Activated CD8-positive, alpha-beta memory T cell treated with anti-CD3 and anti-CD28 coated beads, Interleukin-2, amount 10 ng/mL, durations not matched to agents 7 days and 5 days (primary cell): Measurements from ENCODE around the gene FURIN. TPM values are rescaled to one million over a fixed set of nuclear protein-coding genes. Genes with fewer than 3 reads are reported as not detected.

Source experiments
- ATAC-seq: fragments of 150-1000 bp; cut with Tn5 transposase; one replicate; pipeline ENCODE4 v1.10.0; 2021; ENCODE audit warnings: moderate library complexity
- CTCF ChIA-PET: fragments of 350-600 bp; sonication (Branson Sonifier 250); formaldehyde crosslinking; loops from one replicate; lab custom pipeline; 2021; ENCODE audit warnings: antibody characterized with exemption; lab: Charles Lee
- DNase-seq: peaks from one replicate; pipeline ENCODE4 v3.0.0-alpha.2; 2020
- H3K27ac Mint-ChIP-seq: one replicate; pipeline ENCODE4 v1.8.0; 2021; ENCODE audit warnings: mild to moderate bottlenecking, mixed read lengths
- H3K27me3 Mint-ChIP-seq: one replicate; pipeline ENCODE4 v1.8.0; 2021; ENCODE audit warnings: mixed read lengths
- H3K36me3 Mint-ChIP-seq: one replicate; pipeline ENCODE4 v1.8.0; 2021; ENCODE audit warnings: mild to moderate bottlenecking, mixed read lengths
- H3K4me1 Mint-ChIP-seq: one replicate; pipeline ENCODE4 v1.8.0; 2021; ENCODE audit warnings: mixed read lengths
- H3K4me3 Mint-ChIP-seq: one replicate; pipeline ENCODE4 v1.8.0; 2021; ENCODE audit warnings: mild to moderate bottlenecking, moderate library complexity, mixed read lengths
- H3K9me3 Mint-ChIP-seq: one replicate; pipeline ENCODE4 v1.8.0; 2022; ENCODE audit warnings: low read depth, mixed read lengths
- total RNA-seq, 2 experiments: library from RNA; stranded (reverse); gene quantifications; one replicate each; pipeline ENCODE4 v1.2.3, GENCODE V29; 2021

FURIN gene
- total RNA-seq, 2 experiments from 2014 or later = 487 to 625 TPM

DNA sequence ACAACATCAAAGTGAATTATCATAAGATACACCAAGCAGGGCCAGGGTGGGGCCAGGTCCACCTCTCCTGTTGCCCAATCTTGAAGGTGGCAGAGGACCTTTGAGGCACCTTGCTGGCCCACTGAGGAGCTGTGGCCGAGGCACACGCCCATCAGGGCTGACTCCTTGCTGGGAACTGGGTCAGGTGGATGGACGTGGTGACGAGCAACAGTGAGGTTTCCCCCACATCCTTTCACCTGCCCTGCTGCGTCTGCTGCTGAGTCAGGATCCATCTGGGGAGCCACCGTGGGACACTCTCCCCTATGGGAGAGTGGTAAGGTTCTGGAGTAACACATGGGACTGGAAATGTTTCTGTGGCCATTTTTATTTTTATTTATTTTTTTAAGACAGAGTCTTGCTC, 17.3 kb upstream of the FURIN start:
- ATAC-seq (peak; percentile 37), DNase-seq (peak; percentile 85)
- Mint-ChIP-seq H3K4me3 (peak overlapping the region; percentile 60), H3K36me3 (peaks cover 35% of the 10 kb centered on the region), H3K4me1 (peaks cover 80% of the 10 kb centered on the region), H3K27me3 (no peaks in the 10 kb centered on the region), H3K27ac (peak overlapping the region; percentile 98), H3K9me3 (no peaks in the 10 kb centered on the region)
- CTCF ChIA-PET = interaction anchor here (1.0 to 6.5 kb wide), 13 partner anchors 8 to 173 kb away, joined by 3 to 54 read pairs (median 6); partner anchors contain the start of genes FURIN and HDDC3

DNA sequence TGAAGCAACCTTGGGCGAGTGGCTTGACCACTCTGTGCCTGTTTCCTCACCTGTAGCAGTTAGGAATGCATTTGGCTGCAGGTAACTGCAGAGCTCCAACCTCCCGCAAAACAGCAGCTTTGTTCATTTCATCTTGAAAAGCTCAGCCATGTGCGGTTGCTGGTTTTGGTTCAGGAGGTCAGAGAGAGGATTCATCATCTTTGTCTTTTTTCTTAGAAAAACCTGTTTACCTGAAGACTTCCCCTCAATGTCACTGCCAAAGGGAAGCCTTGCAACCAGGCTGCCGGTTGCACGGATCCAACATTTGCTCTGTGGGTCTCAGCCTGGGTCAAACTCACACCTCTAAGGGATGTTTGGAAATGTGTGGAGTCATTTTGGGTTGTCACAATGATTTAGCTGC, 16.4 kb upstream of the FURIN start:
- peak; percentile 17 for ATAC-seq
- Mint-ChIP-seq H3K9me3 (no peaks in the 10 kb centered on the region), H3K27ac (peak overlapping the region; percentile 98), H3K27me3 (no peaks in the 10 kb centered on the region), H3K36me3 (peaks cover 31% of the 10 kb centered on the region), H3K4me1 (peaks cover 83% of the 10 kb centered on the region), H3K4me3 (peak overlapping the region; percentile 60)
- CTCF ChIA-PET = interaction anchor here (0.7 to 6.5 kb wide), 16 partner anchors 9 to 174 kb away, joined by 3 to 54 read pairs (median 5); partner anchors contain the start of genes FURIN and HDDC3
- peak; percentile 90 for DNase-seq

DNA sequence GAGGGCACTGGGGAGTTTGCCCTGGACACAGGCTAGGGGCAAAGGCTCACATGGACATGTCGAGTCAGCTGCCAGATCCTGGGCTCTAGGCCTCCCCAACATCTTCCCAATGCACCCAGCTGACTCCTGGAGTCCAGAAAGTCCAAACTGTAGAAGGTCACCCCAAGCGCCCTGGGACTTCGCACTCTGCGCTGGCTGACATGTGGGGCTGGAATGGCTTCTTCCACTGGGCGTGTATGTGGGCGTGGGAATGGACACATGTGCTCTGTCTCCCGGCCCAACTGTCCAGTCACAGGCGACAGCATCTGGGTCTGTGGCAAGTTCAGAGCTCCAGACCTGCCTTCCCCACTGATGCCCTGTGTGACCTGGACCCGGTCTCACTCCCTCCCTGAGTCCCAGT, 13.2 kb upstream of the FURIN start:
- ATAC-seq (no peak), DNase-seq (no peak)
- H3K4me3 Mint-ChIP-seq = no peak overlapping the region
- H3K27me3 Mint-ChIP-seq = no peaks in the 10 kb centered on the region
- peaks cover 88% of the 10 kb centered on the region for H3K4me1 Mint-ChIP-seq
- CTCF ChIA-PET = interaction anchor here (0.8 to 4.8 kb wide), 8 partner anchors 10 to 76 kb away, joined by 3 to 26 read pairs (median 4); partner anchors contain the start of gene HDDC3
- H3K27ac Mint-ChIP-seq = peak overlapping the region; percentile 98
- peaks cover 24% of the 10 kb centered on the region for H3K36me3 Mint-ChIP-seq
- H3K9me3 Mint-ChIP-seq = no peaks in the 10 kb centered on the region

DNA sequence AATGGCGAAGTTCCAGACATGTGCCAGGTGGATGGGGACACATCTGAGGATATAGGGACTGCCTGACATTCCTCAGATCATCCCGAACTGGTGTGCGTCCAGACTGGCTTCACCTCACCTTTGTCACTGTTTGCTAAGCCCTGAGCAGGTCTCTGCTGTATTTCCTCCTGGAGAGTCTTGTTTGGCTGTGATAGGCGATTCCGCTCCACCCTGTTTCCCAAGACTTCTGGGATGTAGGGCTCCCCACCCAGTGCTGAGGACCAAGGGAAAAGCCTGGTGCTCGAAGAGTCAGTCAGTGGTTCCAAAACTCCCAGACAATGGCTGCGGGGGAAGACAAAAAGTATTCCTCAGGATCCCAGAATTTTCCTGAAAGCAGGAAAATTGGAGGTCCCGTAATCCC, 11.1 kb upstream of the FURIN start:
- CTCF ChIA-PET = interaction anchor here (0.9 to 1.1 kb wide), 2 partner anchors 11 to 13 kb away, joined by 3 to 4 read pairs; partner anchors contain the start of gene FURIN
- peaks cover 17% of the 10 kb centered on the region for H3K36me3 Mint-ChIP-seq
- H3K27me3 Mint-ChIP-seq = no peaks in the 10 kb centered on the region
- no peaks in the 10 kb centered on the region for H3K9me3 Mint-ChIP-seq
- peak overlapping the region; percentile 66 for H3K27ac Mint-ChIP-seq
- ATAC-seq (no peak), DNase-seq (no peak)
- H3K4me3 Mint-ChIP-seq = no peak overlapping the region
- H3K4me1 Mint-ChIP-seq = peaks cover 79% of the 10 kb centered on the region

DNA sequence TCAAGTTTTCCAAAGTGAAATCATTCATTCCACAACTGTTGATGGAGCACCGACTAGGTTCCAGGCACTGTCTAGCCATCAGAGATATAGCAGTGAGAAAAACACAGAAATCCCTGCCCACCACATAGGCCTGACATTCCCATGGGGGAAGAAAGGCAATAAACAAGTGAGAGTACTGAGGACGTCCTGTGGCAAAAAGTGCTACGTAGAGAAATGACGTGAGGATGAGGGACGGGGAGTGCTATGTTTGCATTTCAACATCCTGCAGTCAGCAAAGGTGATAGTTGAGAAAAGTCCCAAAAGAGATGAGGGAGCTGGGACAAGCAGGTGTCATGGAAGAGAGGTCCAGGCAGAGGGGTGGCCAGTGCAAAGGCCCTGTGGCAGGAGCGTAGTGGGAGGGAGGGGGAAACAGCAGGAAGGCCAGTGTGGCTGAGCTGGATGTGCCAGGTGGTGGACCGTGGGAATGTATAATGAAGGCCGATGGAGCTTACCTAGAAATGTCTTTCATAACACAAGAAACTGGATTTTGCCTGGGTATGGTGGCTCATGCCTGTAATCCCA, 10.4 kb upstream of the FURIN start:
- Mint-ChIP-seq H3K27ac (peak overlapping the region; percentile 66), H3K27me3 (no peaks in the 10 kb centered on the region), H3K4me3 (no peak overlapping the region)

DNA sequence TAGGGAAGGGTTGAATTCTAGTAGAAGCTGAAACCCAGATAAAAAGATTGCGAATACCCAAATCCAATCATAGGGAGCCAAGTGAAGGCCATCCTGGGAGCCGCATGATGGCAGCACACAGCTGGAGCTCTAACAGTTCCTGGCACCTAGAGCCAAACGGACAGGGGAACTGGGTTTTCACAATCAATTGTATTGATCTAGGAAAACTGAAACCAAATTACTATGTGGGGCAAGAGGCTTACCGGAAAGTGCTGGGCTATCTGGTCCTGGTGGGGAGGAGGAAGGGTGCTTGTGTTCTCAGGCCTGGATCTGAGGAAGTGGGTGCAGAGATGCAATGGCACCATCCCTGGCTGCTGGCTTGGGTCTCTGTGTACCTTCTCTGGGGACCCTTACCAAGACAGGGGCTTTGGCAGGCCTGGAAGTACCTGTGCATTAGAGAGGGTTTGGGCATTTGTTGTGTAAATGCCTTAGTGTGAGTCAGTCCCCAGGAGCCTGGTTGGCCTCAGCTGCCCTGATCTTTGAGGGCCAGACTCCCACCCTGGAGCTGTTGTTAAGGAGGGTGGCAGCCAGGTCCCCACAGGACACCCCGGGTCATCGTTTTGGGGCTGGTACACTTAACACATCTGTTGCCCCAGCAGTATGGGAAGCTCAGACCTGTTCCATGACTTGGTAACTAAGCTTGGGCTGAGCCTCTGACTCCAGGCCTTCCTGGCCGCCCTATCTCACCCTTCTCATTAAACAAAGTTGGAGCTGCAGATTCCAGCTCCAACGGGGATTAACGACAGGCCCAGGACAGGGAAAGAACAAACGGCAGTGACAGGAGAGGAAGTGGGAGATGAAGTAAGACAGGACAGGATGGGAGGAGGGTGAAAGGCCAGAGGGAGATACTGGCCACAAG, 8.9 kb upstream of the FURIN start:
- Mint-ChIP-seq H3K4me3 (no peak overlapping the region), H3K4me1 (peaks cover 76% of the 10 kb centered on the region), H3K36me3 (peaks cover 9% of the 10 kb centered on the region), H3K27me3 (no peaks in the 10 kb centered on the region), H3K9me3 (no peaks in the 10 kb centered on the region), H3K27ac (peak overlapping the region; percentile 79)
- DNase-seq = no peak
- no peak for ATAC-seq
- CTCF ChIA-PET = interaction anchor here (0.7 to 1.4 kb wide), 6 partner anchors 9 to 141 kb away, joined by 3 to 4 read pairs (median 3); partner anchors contain the start of gene FURIN

More for the DNA sequence above, 10.4 kb upstream of the FURIN start:
- Mint-ChIP-seq H3K9me3 (no peaks in the 10 kb centered on the region), H3K36me3 (peaks cover 16% of the 10 kb centered on the region), H3K4me1 (peaks cover 78% of the 10 kb centered on the region)
- no peak for DNase-seq
- ATAC-seq = no peak
- CTCF ChIA-PET = interaction anchor here (0.8 to 1.2 kb wide), 5 partner anchors 10 to 140 kb away, joined by 3 to 4 read pairs (median 3); partner anchors contain the start of gene FURIN

DNA sequence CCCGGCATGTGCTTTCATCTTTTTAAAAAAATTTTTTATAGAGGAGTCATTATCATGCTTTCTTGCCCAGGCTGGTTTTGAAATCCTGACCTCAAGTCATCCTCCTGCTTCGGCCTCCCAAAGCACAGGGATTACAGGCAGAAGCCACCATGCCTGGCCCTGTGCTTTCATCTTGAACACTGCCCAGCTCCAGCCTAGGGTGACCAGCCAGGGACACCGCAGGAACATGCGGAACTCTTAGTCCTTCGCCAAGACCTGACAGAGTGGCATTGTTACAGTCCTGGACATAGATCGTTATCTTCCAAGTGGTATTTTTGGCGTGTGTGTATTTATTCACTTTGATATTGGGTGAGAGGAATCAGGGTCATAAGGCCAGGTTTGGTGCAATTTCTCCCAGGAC, 7.9 kb upstream of the FURIN start:
- ATAC-seq (no peak), DNase-seq (no peak)
- H3K27me3 Mint-ChIP-seq = no peaks in the 10 kb centered on the region
- H3K9me3 Mint-ChIP-seq = no peaks in the 10 kb centered on the region
- peaks cover 6% of the 10 kb centered on the region for H3K36me3 Mint-ChIP-seq
- H3K27ac Mint-ChIP-seq = no peak overlapping the region
- peaks cover 67% of the 10 kb centered on the region for H3K4me1 Mint-ChIP-seq
- CTCF ChIA-PET = no interaction called here
- H3K4me3 Mint-ChIP-seq = no peak overlapping the region

DNA sequence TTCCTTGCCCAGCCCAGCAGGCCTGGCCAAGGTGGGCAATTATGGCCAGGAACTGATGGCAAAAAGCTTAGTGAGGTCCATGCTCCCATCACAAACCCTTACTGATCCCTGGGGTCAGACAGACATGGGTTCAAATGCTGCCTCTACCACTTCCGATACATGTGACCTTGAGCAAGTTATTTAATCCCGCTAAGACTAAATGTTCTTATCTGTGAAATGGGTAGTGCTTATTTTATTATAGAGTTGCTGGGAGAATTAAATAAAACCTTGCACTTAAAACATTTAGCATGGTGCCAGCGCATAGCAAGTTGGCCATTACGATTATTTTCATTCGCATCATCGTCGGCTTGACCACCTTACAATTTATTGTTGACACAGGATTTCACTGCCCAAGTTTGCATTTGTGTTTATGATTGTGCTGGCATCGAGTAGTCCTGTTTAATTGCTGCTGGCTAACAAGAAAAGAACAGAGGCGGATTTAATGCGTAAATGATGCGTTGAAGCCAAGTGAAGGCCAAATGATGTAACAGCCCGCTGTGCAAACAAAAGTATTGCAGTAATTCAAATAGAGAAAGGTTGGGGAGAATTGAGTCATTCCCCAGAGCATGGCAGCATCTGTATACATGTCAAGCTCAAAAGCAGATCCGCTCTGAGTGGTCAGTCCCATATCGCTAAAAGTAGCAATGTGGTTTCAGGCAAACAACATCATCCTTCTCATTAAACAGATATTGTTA, 7.3 kb upstream of the FURIN start:
- ATAC-seq = no peak

DNA sequence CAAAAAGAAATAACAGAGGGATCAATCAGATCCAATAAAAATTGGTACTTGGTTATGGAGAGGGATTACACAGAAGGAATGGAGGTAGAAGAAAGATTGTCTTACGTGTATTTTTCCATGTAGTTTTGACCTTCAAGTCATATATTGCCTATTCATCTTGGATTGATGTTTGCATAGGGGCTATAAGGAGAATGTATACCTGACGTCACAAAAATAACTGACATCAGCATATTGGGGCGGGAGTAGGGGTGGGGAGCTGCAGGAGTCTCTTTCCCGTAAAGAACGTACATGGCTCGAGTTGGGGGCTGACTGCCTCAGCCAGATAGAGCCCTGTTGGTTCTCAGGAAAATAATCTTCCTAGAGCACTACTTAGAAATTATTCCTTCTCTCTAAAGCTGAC, 5.9 kb upstream of the FURIN start:
- CTCF ChIA-PET = interaction anchor here (1.6 kb wide), 1 partner anchor 48 kb away, joined by 3 read pairs; no protein-coding TSS in a partner anchor
- peaks cover 57% of the 10 kb centered on the region for H3K4me1 Mint-ChIP-seq
- ATAC-seq (no peak), DNase-seq (no peak)
- H3K27ac Mint-ChIP-seq = no peak overlapping the region
- H3K4me3 Mint-ChIP-seq = no peak overlapping the region
- no peaks in the 10 kb centered on the region for H3K9me3 Mint-ChIP-seq
- H3K27me3 Mint-ChIP-seq = no peaks in the 10 kb centered on the region
- peaks cover 6% of the 10 kb centered on the region for H3K36me3 Mint-ChIP-seq

More for the DNA sequence above, 7.3 kb upstream of the FURIN start:
- Mint-ChIP-seq H3K36me3 (peaks cover 6% of the 10 kb centered on the region), H3K27ac (no peak overlapping the region), H3K9me3 (no peaks in the 10 kb centered on the region), H3K4me3 (no peak overlapping the region), H3K4me1 (peaks cover 64% of the 10 kb centered on the region), H3K27me3 (no peaks in the 10 kb centered on the region)
- CTCF ChIA-PET = no interaction called here
- DNase-seq = no peak

DNA sequence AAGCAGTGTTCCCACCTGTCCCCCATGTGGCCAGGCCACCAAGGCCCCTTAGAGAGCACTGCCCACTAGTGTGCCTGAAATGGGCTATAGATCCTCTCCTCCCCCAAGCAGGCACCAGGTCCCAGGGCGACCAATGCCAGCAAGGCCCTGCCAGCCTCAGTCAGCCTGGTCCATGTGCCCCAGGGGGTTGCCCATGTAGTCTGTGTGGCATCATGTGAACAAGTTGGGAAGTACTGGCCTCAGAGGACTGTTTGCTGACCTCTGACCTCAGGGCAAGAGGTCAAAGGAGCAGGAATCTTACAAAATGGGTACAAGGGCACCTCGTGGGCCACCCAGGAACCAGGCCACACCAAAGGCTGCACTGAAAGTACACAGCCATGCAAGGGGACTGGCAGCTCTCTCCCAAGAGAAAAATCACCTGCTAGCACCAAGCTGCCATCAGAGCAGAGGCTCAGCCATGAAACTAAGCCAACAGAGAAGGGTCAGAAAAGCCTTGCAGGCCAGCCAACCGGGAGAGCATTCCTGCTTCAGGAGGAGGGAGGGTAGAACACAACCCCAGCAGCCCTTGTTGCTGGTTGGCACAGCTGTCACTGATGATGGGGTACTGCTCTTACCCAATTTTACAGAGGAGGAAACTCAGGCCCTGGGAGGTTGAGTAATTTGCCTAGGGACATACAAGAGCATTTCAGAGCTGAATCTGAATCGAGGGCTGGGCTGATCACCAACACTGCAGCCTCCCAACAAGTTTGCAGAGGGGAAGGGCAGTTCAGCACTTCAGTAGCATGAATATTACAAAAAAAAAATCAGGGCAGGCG, 5.2 kb upstream of the FURIN start:
- H3K9me3 Mint-ChIP-seq = no peaks in the 10 kb centered on the region
- no peak overlapping the region for H3K4me3 Mint-ChIP-seq
- CTCF ChIA-PET = interaction anchor here (1.6 kb wide), 1 partner anchor 48 kb away, joined by 3 read pairs; no protein-coding TSS in a partner anchor
- ATAC-seq (no peak), DNase-seq (no peak)
- peak overlapping the region; percentile 48 for H3K27ac Mint-ChIP-seq
- peaks cover 54% of the 10 kb centered on the region for H3K4me1 Mint-ChIP-seq
- H3K27me3 Mint-ChIP-seq = no peaks in the 10 kb centered on the region
- H3K36me3 Mint-ChIP-seq = peaks cover 4% of the 10 kb centered on the region

DNA sequence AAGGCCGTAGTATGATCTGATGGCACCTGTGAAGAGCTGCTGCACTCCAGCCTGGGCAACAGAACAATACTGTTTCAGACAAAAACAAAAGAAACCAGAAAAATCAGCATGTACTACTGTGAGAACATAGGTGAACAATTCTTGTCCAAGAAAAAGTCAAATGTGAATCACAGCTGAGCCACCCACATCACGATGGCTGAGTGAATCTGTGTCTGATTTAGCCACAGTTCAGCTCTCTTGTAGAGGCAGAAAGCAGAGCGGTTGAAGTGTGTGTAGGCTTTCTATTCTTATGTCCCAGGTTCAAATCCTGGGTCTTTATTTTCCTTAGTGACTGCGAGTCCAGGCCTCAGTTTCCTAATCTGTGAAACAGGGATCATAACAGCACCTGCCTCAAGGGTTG, 4.4 kb upstream of the FURIN start:
- no peak overlapping the region for H3K4me3 Mint-ChIP-seq
- no peaks in the 10 kb centered on the region for H3K9me3 Mint-ChIP-seq
- CTCF ChIA-PET = interaction anchor here (1.6 kb wide), 1 partner anchor 49 kb away, joined by 3 read pairs; no protein-coding TSS in a partner anchor
- H3K4me1 Mint-ChIP-seq = peaks cover 61% of the 10 kb centered on the region
- ATAC-seq (no peak), DNase-seq (no peak)
- peaks cover 4% of the 10 kb centered on the region for H3K36me3 Mint-ChIP-seq
- no peaks in the 10 kb centered on the region for H3K27me3 Mint-ChIP-seq
- peak overlapping the region; percentile 48 for H3K27ac Mint-ChIP-seq

DNA sequence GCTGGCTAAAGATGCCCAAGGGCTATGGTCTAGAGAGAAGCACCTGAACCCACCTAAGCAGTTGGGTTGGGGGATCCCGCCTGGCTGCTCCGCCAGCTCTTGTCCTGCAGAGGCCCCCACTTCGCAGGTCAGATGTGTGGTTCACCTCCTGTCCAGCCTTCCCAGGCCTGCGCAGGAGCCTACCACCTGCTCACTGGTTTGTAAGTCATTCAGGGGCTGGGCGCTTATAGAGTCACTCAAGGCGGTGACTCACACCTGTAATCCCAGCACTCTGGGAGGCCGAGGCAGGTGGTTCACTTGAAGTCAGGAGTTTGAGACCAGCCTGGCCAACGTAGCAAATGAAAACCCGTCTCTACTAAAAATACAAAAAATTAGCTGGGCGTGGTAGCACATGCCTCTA, 3.9 kb upstream of the FURIN start:
- no peak for DNase-seq
- Mint-ChIP-seq H3K27me3 (no peaks in the 10 kb centered on the region), H3K4me1 (peaks cover 61% of the 10 kb centered on the region), H3K36me3 (peaks cover 2% of the 10 kb centered on the region), H3K4me3 (no peak overlapping the region), H3K27ac (no peak overlapping the region), H3K9me3 (no peaks in the 10 kb centered on the region)
- ATAC-seq = no peak
- CTCF ChIA-PET = no interaction called here
